DND-41 (cell line): ENCODE data around the gene RAPGEF5.
A peak's percentile ranks its signal among the peaks of the same experiment; 100 is the strongest.

Experiments
- ATAC-seq: fragments of 200-7000 bp; cut with Tn5 transposase; 3 replicates; pipeline ENCODE4 v1.9.1; 2021; ENCODE audit warnings: low read depth; ENCODE audit not compliant: insufficient read depth
- DNase-seq: peaks from one replicate; pipeline ENCODE4 v3.0.0-alpha.2; 2020
- H2AFZ ChIP-seq: 2 replicates; pipeline ENCODE4 v1.6.0; 2012; ENCODE audit warnings: low read depth, low read length
- H3K27ac ChIP-seq: 2 replicates; pipeline ENCODE4 v1.5.1; 2012; ENCODE audit warnings: low read length, inconsistent platforms
- H3K27me3 ChIP-seq: fragments of 200-600 bp; sonication (generic); 2 replicates; pipeline ENCODE4 v1.6.0; 2012; ENCODE audit warnings: low read length, mild to moderate bottlenecking, inconsistent platforms; ENCODE audit not compliant: insufficient read depth, poor library complexity
- H3K36me3 ChIP-seq: 2 replicates; pipeline ENCODE4 v1.5.1; 2012; ENCODE audit warnings: low read length, inconsistent platforms; ENCODE audit not compliant: insufficient read depth
- H3K4me1 ChIP-seq: 2 replicates; pipeline ENCODE4 v1.5.1; 2012; ENCODE audit warnings: mild to moderate bottlenecking, low read length; ENCODE audit not compliant: insufficient read depth
- H3K4me2 ChIP-seq: 2 replicates; pipeline ENCODE4 v1.6.0; 2012; ENCODE audit warnings: mild to moderate bottlenecking, moderate library complexity, low read length, inconsistent platforms; ENCODE audit not compliant: insufficient read depth
- H3K4me3 ChIP-seq, 2 experiments: fragments of 200-600 bp in 1 of 2; shearing (Covaris generic) in 1 of 2; 2 replicates each; pipeline ENCODE4 v1.5.1; 2012 to 2016; ENCODE audit warnings: inconsistent platforms in 2 of 2, low read length in 2 of 2, mild to moderate bottlenecking in 2 of 2, low read depth in 1 of 2, moderate library complexity in 1 of 2
- H3K79me2 ChIP-seq: 2 replicates; pipeline ENCODE4 v1.6.0; 2012; ENCODE audit warnings: low read length, inconsistent platforms; ENCODE audit not compliant: insufficient read depth
- H3K9ac ChIP-seq: 2 replicates; pipeline ENCODE4 v1.6.0; 2012; ENCODE audit warnings: low read depth, mild to moderate bottlenecking, inconsistent platforms, low read length, moderate library complexity
- H3K9me3 ChIP-seq: 2 replicates; pipeline ENCODE4 v1.5.1; 2012; ENCODE audit warnings: low read length, moderate library complexity, mild to moderate bottlenecking, inconsistent platforms; ENCODE audit not compliant: insufficient read depth, severe bottlenecking
- H4K20me1 ChIP-seq: 2 replicates; pipeline ENCODE4 v1.6.0; 2012; ENCODE audit warnings: low read length; ENCODE audit not compliant: insufficient read depth
- EZH2 ChIP-seq: IDR thresholded peaks from 3 replicates; pipeline ENCODE4 v1.6.1; 2012; ENCODE audit warnings: borderline replicate concordance, low read depth, mild to moderate bottlenecking, moderate library complexity, low read length, inconsistent platforms; ENCODE audit not compliant: severe bottlenecking
- TF ChIP-seq, protein P1 (sequence below): IDR thresholded peaks from 2 replicates; pipeline ENCODE4 v1.5.1; 2012; ENCODE audit warnings: borderline replicate concordance, low read length, moderate library complexity, mild to moderate bottlenecking; ENCODE audit not compliant: poor library complexity, severe bottlenecking; ENCODE audit errors: extremely low read depth

RAPGEF5 gene

DNA sequence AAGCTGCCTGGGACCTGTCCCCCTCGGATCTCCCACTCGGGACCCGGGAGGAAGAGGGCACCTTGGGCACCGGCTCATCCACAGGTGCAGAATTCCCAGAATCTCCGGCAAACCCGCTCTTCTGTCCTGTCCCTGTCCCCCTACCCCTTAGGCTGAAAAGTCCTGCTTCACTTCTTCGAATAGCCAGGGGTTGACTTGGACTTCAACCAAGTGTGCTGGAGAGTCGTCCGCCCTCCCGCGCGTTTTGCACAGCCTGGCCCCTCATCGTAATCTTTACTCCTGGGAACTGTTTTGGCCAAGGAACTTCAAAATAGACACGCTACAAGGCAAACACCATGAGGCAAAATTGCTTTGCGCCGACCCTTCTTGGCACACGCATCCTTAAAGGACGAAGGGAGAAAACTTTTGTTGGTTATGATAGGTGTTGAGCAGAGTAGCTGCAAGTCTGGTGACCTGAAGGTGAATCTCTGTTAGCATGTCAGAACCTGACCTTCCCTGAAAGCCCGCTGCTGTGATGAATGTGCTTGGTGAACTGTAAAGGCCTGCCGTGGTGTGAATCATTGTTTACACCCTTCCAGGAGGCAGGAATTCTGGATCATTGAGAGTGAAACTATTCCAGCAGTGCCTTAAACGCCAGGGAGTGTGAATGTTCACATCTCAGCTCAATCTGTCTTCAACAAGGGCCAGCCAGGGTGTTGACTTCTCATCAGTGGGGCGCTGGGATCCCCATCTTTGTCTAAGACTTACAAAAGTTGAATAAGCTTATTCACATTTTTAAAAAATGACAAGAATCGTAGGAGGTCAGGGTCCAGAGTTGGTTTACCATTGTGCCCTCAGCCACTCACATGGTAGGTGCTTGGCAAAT is 589 bp upstream of the RAPGEF5 start:
- peak overlapping the region; percentile 64 for H2AFZ ChIP-seq
- ATAC-seq (no peak), DNase-seq (no peak)
- peak overlapping the region in 1 of 2 experiments; percentile 98; a peak in 3 of 4 replicates for H3K4me3 ChIP-seq
- H3K36me3 ChIP-seq = peaks cover 23% of the 10 kb centered on the region
- H4K20me1 ChIP-seq = no peaks in the 10 kb centered on the region
- peak overlapping the region; percentile 79 for H3K9ac ChIP-seq
- no peak for TF ChIP-seq EZH2
- TF ChIP-seq, protein P1, sequence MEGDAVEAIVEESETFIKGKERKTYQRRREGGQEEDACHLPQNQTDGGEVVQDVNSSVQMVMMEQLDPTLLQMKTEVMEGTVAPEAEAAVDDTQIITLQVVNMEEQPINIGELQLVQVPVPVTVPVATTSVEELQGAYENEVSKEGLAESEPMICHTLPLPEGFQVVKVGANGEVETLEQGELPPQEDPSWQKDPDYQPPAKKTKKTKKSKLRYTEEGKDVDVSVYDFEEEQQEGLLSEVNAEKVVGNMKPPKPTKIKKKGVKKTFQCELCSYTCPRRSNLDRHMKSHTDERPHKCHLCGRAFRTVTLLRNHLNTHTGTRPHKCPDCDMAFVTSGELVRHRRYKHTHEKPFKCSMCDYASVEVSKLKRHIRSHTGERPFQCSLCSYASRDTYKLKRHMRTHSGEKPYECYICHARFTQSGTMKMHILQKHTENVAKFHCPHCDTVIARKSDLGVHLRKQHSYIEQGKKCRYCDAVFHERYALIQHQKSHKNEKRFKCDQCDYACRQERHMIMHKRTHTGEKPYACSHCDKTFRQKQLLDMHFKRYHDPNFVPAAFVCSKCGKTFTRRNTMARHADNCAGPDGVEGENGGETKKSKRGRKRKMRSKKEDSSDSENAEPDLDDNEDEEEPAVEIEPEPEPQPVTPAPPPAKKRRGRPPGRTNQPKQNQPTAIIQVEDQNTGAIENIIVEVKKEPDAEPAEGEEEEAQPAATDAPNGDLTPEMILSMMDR = no peak
- H3K27ac ChIP-seq = peak overlapping the region; percentile 61
- H3K9me3 ChIP-seq = peaks cover 14% of the 10 kb centered on the region
- H3K4me1 ChIP-seq = peaks cover 45% of the 10 kb centered on the region
- peak overlapping the region; percentile 99 for H3K4me2 ChIP-seq
- peaks cover 44% of the 10 kb centered on the region for H3K79me2 ChIP-seq
- no peaks in the 10 kb centered on the region for H3K27me3 ChIP-seq

DNA sequence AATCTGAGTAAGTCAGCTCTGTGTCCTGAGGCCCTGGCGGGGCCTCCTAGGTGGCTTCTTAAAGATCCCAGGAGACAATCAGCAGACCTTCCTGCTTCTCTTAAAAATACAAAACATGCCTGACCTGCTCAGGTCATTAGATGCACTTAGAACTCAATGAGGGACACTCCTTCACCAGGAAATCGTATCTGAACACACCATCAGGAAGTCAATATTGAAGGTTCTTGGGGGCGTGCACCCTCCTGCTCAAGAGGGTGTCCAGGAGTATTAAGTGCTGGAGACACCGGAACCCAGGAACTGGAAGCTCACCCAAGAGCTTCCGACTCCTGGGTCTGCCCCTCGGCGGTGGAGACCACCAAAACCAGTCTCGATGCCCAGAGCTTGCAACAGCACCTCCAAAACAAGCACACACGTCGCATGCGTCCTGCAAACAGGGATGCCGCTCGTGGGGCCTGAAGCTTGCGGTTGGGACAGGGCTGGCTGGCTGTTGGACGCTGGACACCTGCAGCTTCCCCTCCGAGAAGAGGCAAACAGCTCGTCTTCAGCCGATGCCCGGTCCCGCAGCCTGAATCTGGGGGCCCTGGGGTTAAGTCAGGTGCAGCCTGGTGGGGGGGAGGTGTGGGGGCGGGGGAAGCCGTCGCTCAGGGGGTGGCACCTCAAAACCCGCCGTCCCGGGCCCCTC is 803 bp downstream of the RAPGEF5 start:
- TF ChIP-seq EZH2 = no peak
- TF ChIP-seq, protein P1 = peak; percentile 2
- Histone ChIP-seq H3K9ac (peak overlapping the region; percentile 79), H3K27ac (peak overlapping the region; percentile 95), H3K4me1 (peaks cover 59% of the 10 kb centered on the region), H3K79me2 (peaks cover 58% of the 10 kb centered on the region), H3K4me2 (peak overlapping the region; percentile 99), H3K36me3 (peaks cover 30% of the 10 kb centered on the region), H2AFZ (peak overlapping the region; percentile 87), H3K9me3 (peaks cover 14% of the 10 kb centered on the region), H3K4me3 (peak overlapping the region; percentile 68 to 98; a peak in 3 of 4 replicates), H3K27me3 (no peaks in the 10 kb centered on the region), H4K20me1 (0 out of 2 replicates have a peak, but pooled peaks cover 3% of the 10 kb centered on the region)
- DNase-seq (peak; percentile 53), ATAC-seq (peak; percentile 64)

DNA sequence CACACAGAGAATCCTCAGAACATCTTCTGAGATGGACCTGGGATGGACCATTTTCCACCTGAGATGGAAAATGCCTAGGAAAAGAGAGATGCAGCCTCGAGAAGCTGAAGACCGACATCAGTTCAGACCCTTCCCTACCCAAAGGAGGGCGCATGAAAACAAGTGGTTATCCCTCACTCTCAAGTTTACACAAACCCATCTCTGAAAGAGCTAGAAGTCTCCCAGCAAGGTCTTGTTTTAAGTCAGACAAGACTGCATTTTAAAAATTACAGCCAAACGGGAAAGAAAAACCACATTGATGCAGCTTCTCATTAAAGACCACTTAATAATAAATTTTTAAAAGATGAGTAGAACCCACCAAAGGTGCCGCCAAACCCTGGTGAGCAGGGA is 1.3 kb downstream of the RAPGEF5 start:
- no peak for TF ChIP-seq EZH2
- TF ChIP-seq, protein P1 = no peak
- Histone ChIP-seq H3K27ac (peak overlapping the region; percentile 95), H3K79me2 (peaks cover 63% of the 10 kb centered on the region)

More for the DNA sequence above, 1.3 kb downstream of the RAPGEF5 start:
- DNase-seq = no peak
- 0 out of 2 replicates have a peak, but pooled peaks cover 3% of the 10 kb centered on the region for H4K20me1 ChIP-seq
- H3K4me2 ChIP-seq = peak overlapping the region; percentile 99
- no peak for ATAC-seq
- H3K9me3 ChIP-seq = peaks cover 14% of the 10 kb centered on the region
- peak overlapping the region; percentile 79 for H3K9ac ChIP-seq
- H3K4me3 ChIP-seq = peak overlapping the region; percentile 68 to 98; a peak in 3 of 4 replicates
- H3K4me1 ChIP-seq = peaks cover 65% of the 10 kb centered on the region
- peaks cover 33% of the 10 kb centered on the region for H3K36me3 ChIP-seq
- H3K27me3 ChIP-seq = no peaks in the 10 kb centered on the region
- peak overlapping the region; percentile 87 for H2AFZ ChIP-seq
